ENCODE data around the gene IFT25. TPM values are rescaled to one million over a fixed set of nuclear protein-coding genes. Genes with fewer than 3 reads are reported as not detected.

Gene IFT25
- total RNA-seq, 1 donor from 2014 or later, result 11.1 TPM

DNA sequence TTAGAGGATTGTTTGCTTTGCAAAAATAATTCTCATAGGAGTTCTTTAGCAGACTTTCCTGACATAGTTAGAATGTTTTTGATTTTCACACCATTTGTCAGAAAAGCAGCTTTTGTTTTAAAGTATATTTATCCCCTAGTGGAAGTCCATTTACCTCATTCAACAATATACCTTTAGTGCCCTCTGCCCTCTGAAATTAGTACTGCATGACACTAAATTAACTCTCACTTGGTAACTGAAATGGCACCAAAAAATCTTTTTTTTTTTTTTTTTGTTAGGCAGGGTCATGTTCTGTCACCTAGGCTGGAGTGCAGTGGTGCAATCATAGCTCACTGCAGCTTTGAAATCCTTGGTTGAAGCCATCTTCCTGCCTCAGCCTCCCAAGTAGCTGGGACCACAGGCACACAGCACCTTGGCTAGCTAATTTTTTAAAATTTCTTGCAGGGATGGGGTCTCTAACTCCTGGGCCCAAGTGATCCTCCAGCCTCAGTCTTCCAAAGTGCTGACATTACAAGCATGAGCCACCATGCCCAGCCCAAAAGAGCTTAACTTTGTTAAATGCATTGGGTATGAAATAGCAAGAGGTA, 14.3 kb upstream of the IFT25 start:
- intact Hi-C loops (cut with DNase I), result no loop called here

DNA sequence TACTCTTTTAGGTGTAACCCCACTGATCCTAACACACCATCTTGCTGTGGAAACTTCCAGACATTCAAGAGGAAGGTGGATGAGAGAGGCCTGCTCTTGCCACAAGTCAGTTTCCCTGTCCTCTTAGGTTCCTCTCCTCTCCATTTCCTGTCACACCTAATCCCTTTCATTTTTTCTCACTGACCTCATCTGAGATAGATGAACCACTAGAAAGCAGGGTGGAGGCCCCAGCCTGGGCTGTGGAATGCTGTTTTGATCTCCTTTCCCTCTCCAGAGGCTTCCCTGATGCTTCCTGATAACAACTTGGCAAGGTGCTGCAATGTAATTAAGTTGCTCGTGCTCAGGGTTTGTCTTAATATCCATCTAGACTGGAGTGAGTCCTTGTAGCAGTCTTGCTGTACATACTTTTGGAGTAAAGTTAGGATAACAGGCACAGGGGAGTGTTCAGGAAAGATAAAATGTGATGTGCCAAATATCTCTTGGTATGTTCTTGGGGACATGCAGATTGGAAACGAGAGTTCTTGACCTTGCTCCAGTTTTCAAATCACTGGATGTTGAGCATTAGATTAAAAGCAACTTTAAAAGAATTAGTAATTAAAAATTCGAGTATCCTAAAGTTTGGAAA, 11.8 kb upstream of the IFT25 start:
- intact Hi-C loops (cut with DNase I), result no loop called here
- DNase-seq (ENCODE audit: low spot score), result no peak

More for the DNA sequence above, 14.3 kb upstream of the IFT25 start:
- DNase-seq (ENCODE audit: low spot score), result no peak

DNA sequence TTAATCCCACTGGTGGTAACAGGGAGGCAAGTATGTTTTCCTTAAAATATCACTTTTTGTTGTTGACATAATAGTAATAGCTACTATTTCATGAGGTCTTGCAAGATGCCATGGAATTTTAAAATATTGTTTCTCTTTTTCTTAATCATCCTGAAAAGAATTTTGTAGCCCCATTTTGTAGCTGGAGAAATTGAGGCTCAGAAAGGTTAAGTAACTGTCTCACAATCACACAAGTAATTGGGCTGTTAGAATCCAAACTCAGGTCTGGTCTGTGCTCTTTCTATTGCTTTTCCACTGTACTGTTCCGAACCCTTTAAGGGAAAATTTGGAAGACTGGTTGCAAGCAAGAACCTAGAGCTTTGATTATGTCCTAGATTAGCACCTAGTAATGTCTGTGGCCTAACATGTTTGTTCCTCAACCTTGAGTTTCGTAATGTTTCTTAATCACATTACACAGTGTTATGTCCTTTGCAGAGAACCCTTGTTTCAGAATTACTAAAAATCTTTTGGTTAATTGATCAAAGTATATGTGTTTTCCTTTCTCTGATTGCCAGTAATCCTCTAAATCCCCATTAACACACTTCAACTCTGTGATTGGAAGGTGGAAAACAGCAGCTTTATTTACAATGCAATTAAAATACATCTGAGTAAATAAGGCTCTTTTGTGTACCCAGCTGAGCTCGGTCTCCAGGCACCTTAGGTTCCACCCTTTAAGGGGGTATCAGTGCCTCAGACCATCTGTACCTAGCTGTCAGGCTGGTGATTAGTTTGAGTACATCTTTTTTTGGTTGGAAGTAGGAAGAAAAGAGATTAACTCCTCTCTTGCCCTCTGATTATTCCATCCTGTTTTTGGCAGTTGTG, 11.0 kb upstream of the IFT25 start:
- intact Hi-C loops (cut with DNase I), result no loop called here
- no peak for DNase-seq (ENCODE audit: low spot score)

GRCh38 chr1:53954128-53954527, 8.6 kb upstream of the IFT25 start:
- no peak for DNase-seq (ENCODE audit: low spot score)
- intact Hi-C loops (cut with DNase I), result no loop called here

DNA sequence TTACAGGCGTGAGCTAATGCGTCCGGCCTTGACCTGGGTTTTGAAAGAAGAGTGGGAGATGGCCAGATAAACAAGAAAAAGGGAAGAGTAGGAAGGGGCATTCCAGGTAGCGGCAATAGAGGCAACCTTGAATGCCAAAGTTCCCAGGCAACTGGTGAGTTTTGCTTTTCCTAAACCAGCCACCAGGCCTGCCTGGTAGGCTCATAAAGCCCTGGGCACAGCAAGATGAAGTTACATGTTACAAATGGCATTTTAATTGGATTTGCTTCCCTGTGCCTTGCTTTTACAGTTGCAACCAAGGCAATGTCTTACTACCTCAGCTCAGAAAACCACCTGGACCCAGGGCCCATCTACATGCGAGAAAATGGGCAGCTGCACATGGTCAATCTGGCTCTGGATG, 6.2 kb upstream of the IFT25 start:
- intact Hi-C loops (cut with DNase I), result no loop called here
- DNase-seq (ENCODE audit: low spot score), result no peak

GRCh38 chr1:53949023-53949990, 3.8 kb upstream of the IFT25 start:
- intact Hi-C loops (cut with DNase I), result loop anchor here (5.0 kb wide), 1 partner anchor 103 kb away; the partner anchor contains the start of genes TCEANC2 and TMEM59
- no peak for DNase-seq (ENCODE audit: low spot score)

DNA sequence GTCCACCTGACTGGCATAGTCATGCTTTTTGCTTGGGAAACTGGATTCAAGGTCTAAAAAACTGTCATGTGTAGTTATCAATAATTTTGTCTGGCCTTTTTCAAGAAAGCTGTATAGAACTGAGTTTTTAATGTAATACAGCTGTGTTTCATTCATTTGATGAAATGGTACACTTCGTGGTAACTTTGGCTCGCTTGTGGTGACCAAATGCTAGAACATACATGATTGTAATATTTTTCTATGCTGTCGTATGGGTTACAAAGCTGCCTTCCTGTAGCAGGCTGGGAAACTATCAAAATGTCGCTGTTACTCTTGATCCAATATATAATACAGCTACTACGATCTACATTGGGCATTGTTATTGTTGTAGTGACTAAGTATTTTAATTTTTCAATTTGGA, 2.8 kb upstream of the IFT25 start:
- DNase-seq (ENCODE audit: low spot score), result no peak
- intact Hi-C loops (cut with DNase I), result loop anchor here (5.0 kb wide), 1 partner anchor 104 kb away; the partner anchor contains the start of genes TCEANC2 and TMEM59

GRCh38 chr1:53947172-53947907, 1.8 kb upstream of the IFT25 start:
- DNase-seq (ENCODE audit: low spot score), result no peak
- intact Hi-C loops (cut with DNase I), result loop anchor here (5.0 kb wide), 1 partner anchor 105 kb away; the partner anchor contains the start of genes TCEANC2 and TMEM59

GRCh38 chr1:53946252-53947171, 1.0 kb upstream of the IFT25 start, which contains the start of gene LRRC42:
Gene LRRC42, plus strand, starts transcription at chr1:53946350. Its CDS starts 5,650 bp downstream, at chr1:53952000.
- intact Hi-C loops (cut with DNase I), result loop anchor here (5.0 kb wide), 1 partner anchor 106 kb away; the partner anchor contains the start of genes TCEANC2 and TMEM59
- no peak for DNase-seq (ENCODE audit: low spot score)

GRCh38 chr1:53945183-53945432, 391 bp downstream of the IFT25 start:
- intact Hi-C loops (cut with DNase I), result loop anchor here (1.0 to 5.0 kb wide), 2 partner anchors 56 to 107 kb away; partner anchors contain the start of genes TCEANC2, TMEM59 and YIPF1
- no peak for DNase-seq (ENCODE audit: low spot score)

DNA sequence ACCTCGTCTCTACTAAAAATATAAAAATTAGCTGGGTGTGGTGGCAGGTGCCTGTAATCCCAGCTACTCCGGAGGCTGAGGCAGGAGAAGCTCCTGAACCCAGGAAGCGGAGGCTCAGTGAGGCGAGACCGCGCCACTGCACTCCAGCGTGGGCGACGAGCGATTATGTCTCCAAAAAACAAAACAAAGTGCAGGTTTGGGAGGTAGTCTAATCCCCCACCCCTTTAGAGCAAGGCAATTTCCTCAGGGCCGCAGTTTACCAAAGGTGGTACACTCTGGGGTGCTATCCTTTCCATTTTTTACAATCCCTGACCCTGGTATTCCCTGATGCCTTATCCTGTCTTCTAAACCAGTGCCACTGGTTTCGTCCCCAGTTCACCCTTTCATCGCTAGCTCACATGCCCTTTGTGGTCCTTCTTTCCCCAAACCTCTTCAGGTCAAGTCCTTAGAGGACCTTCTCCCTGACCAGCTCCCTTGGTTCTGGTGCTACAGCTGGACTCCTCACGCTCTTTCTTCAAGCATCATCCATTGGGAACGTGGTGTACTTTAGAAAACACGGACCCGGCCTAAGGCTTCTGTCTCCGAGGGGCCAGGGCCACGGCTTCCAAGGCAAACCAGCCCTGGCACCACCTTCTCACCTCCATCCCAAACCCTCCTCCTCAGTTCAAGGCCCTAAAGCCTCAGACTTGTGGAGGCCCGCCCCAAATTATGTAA, 873 bp downstream of the IFT25 start:
- intact Hi-C loops (cut with DNase I), result loop anchor here (1.0 to 5.0 kb wide), 2 partner anchors 55 to 108 kb away; partner anchors contain the start of genes TCEANC2, TMEM59 and YIPF1
- no peak for DNase-seq (ENCODE audit: low spot score)

GRCh38 chr1:53943490-53944043, 1.9 kb downstream of the IFT25 start:
- DNase-seq (ENCODE audit: low spot score), result no peak
- intact Hi-C loops (cut with DNase I), result no loop called here

- DNase-seq (ENCODE audit: low spot score), result no peak
- intact Hi-C loops (cut with DNase I), result no loop called here
Measured at GRCh38 chr1:53943090-53943489, 2.4 kb downstream of the IFT25 start.

- intact Hi-C loops (cut with DNase I), result no loop called here
- DNase-seq (ENCODE audit: low spot score), result no peak
Measured at GRCh38 chr1:53942127-53942957, 3.2 kb downstream of the IFT25 start.

GRCh38 chr1:53938136-53938830, 7.2 kb downstream of the IFT25 start:
- intact Hi-C loops (cut with DNase I), result no loop called here
- no peak for DNase-seq (ENCODE audit: low spot score)
